H9 (cell line): ENCODE data around the gene CDCP1. TPM values are rescaled to one million over a fixed set of nuclear protein-coding genes. Genes with fewer than 3 reads are reported as not detected.

Source experiments
- DNase-seq: peaks from one replicate; pipeline ENCODE4 v3.0.0-alpha.2; 2017
- H2AFZ ChIP-seq: one replicate; pipeline ENCODE4 v1.6.1; 2013; ENCODE audit warnings: mild to moderate bottlenecking, low read length, control low read depth, moderate library complexity
- H2AK5ac ChIP-seq: 2 replicates; pipeline ENCODE4 v1.6.1; 2013; ENCODE audit warnings: low read length, control low read depth, mixed read lengths; ENCODE audit not compliant: insufficient read length
- H2BK120ac ChIP-seq: one replicate; pipeline ENCODE4 v1.6.1; 2013; ENCODE audit warnings: low read depth, mild to moderate bottlenecking, low read length, control low read depth, inconsistent platforms; ENCODE audit not compliant: poor library complexity, severe bottlenecking
- H2BK12ac ChIP-seq: 2 replicates; pipeline ENCODE4 v1.6.1; 2013; ENCODE audit warnings: low read length, control low read depth, mixed read lengths, low read depth; ENCODE audit not compliant: insufficient read length
- H2BK15ac ChIP-seq: 2 replicates; pipeline ENCODE4 v1.6.1; 2013; ENCODE audit warnings: low read depth, low read length, control low read depth
- H2BK20ac ChIP-seq: one replicate; pipeline ENCODE4 v1.6.1; 2013; ENCODE audit warnings: low read depth, mild to moderate bottlenecking, low read length, control low read depth, inconsistent platforms; ENCODE audit not compliant: poor library complexity, severe bottlenecking
- H2BK5ac ChIP-seq: 2 replicates; pipeline ENCODE4 v1.6.1; 2013; ENCODE audit warnings: low read length, control low read depth, mixed read lengths; ENCODE audit not compliant: insufficient read length
- H3K14ac ChIP-seq: 2 replicates; pipeline ENCODE4 v1.6.1; 2013; ENCODE audit warnings: low read length, control low read depth; ENCODE audit not compliant: insufficient read depth
- H3K18ac ChIP-seq: 2 replicates; pipeline ENCODE4 v1.6.1; 2013; ENCODE audit warnings: low read depth, mild to moderate bottlenecking, mixed read lengths, low read length, control low read depth; ENCODE audit not compliant: insufficient read length
- H3K23ac ChIP-seq: 2 replicates; pipeline ENCODE4 v1.6.1; 2013; ENCODE audit warnings: low read length, control low read depth, mixed read lengths, low read depth; ENCODE audit not compliant: insufficient read length
- H3K23me2 ChIP-seq: 2 replicates; pipeline ENCODE4 v1.6.1; 2013; ENCODE audit warnings: low read depth, mild to moderate bottlenecking, mixed read lengths, low read length, control low read depth; ENCODE audit not compliant: insufficient read length, poor library complexity, severe bottlenecking
- H3K27ac ChIP-seq: 2 replicates; pipeline ENCODE4 v1.5.1; 2013; ENCODE audit warnings: low read length, control low read depth, mixed read lengths, low read depth; ENCODE audit not compliant: insufficient read length
- H3K27me3 ChIP-seq: 2 replicates; pipeline ENCODE4 v1.6.1; 2013; ENCODE audit warnings: low read length, control low read depth, inconsistent platforms; ENCODE audit not compliant: insufficient read depth
- H3K4ac ChIP-seq: 2 replicates; pipeline ENCODE4 v1.6.1; 2013; ENCODE audit warnings: low read depth, mild to moderate bottlenecking, control low read depth, inconsistent platforms, low read length, moderate library complexity
- H3K4me1 ChIP-seq: 2 replicates; pipeline ENCODE4 v1.6.1; 2013; ENCODE audit warnings: low read length, control low read depth, inconsistent platforms; ENCODE audit not compliant: insufficient read depth
- H3K4me2 ChIP-seq: 2 replicates; pipeline ENCODE4 v1.6.1; 2013; ENCODE audit warnings: low read length, control low read depth, mixed read lengths; ENCODE audit not compliant: insufficient read length, insufficient read depth
- H3K56ac ChIP-seq: 2 replicates; pipeline ENCODE4 v1.6.1; 2013; ENCODE audit warnings: low read depth, mild to moderate bottlenecking, mixed read lengths, low read length, control low read depth; ENCODE audit not compliant: insufficient read length
- H3K79me1 ChIP-seq: 2 replicates; pipeline ENCODE4 v1.6.1; 2013; ENCODE audit warnings: low read depth, mild to moderate bottlenecking, moderate library complexity, low read length, control low read depth, inconsistent platforms; ENCODE audit not compliant: insufficient read depth, poor library complexity, severe bottlenecking
- H3K79me2 ChIP-seq: 2 replicates; pipeline ENCODE4 v1.6.1; 2013; ENCODE audit warnings: low read length, control low read depth, inconsistent platforms; ENCODE audit not compliant: insufficient read depth
- H3K9ac ChIP-seq: 2 replicates; pipeline ENCODE4 v1.6.1; 2013; ENCODE audit warnings: low read length, control low read depth, mixed read lengths; ENCODE audit not compliant: insufficient read length; ENCODE audit errors: extremely low read depth
- H3K9me3 ChIP-seq: one replicate; pipeline ENCODE4 v1.6.1; 2013; ENCODE audit warnings: low read depth, low read length, inconsistent platforms; ENCODE audit not compliant: control insufficient read depth
- H3T11ph ChIP-seq: one replicate; pipeline ENCODE4 v1.6.1; 2013; ENCODE audit warnings: mild to moderate bottlenecking, low read length, control low read depth, inconsistent platforms
- H4K20me1 ChIP-seq: one replicate; pipeline ENCODE4 v1.6.1; 2013; ENCODE audit not compliant: control insufficient read depth, insufficient read length, insufficient read depth
- H4K5ac ChIP-seq: 2 replicates; pipeline ENCODE4 v1.6.1; 2013; ENCODE audit warnings: low read depth, mild to moderate bottlenecking, mixed read lengths, low read length, control low read depth; ENCODE audit not compliant: insufficient read length
- H4K8ac ChIP-seq: replicated peaks from 2 replicates; pipeline ENCODE4 v1.6.1; 2013; ENCODE audit warnings: low read length, control low read depth, mixed read lengths, low read depth; ENCODE audit not compliant: insufficient read length
- H4K91ac ChIP-seq: 2 replicates; pipeline ENCODE4 v1.6.1; 2013; ENCODE audit warnings: low read depth, mild to moderate bottlenecking, moderate library complexity, mixed read lengths, low read length, control low read depth; ENCODE audit not compliant: insufficient read length
- H3K27ac Mint-ChIP-seq, 3 experiments: 2 replicates in 2 of 3; 3 replicates in 1 of 3; pipeline ENCODE4 v1.8.0; 2020 to 2021; ENCODE audit warnings: mixed read lengths in 3 of 3, mild to moderate bottlenecking in 1 of 3, moderate library complexity in 1 of 3
- H3K27me3 Mint-ChIP-seq: 2 replicates; pipeline ENCODE4 v1.8.0; 2021; ENCODE audit warnings: low read depth, mild to moderate bottlenecking, moderate library complexity, mixed read lengths
- H3K36me3 Mint-ChIP-seq, 3 experiments: 2 replicates in 2 of 3; 3 replicates in 1 of 3; pipeline ENCODE4 v1.8.0; 2020 to 2021; ENCODE audit warnings: low read depth in 3 of 3, mixed read lengths in 3 of 3; ENCODE audit not compliant: insufficient read depth in 1 of 3
- H3K4me1 Mint-ChIP-seq, 2 experiments: 2 replicates each; pipeline ENCODE4 v1.8.0; 2020; ENCODE audit warnings: mixed read lengths in 2 of 2
- H3K4me3 Mint-ChIP-seq, 2 experiments: 2 replicates in 1 of 2; 3 replicates in 1 of 2; pipeline ENCODE4 v1.8.0; 2020 to 2021; ENCODE audit warnings: mild to moderate bottlenecking in 2 of 2, mixed read lengths in 2 of 2, moderate library complexity in 1 of 2
- H3K9me3 Mint-ChIP-seq, 2 experiments: 2 replicates in 1 of 2; 3 replicates in 1 of 2; pipeline ENCODE4 v1.8.0; 2020; ENCODE audit warnings: mild to moderate bottlenecking in 2 of 2, mixed read lengths in 2 of 2, moderate library complexity in 1 of 2
- WGBS: extraction: QIAGEN DNeasy Blood & Tissue Kit; methylation state at CpG from one replicate; pipeline ENCODE4 v1.1.7; 2013; ENCODE audit warnings: missing lambda C conversion rate, low lambda C conversion rate, mixed read lengths; ENCODE audit not compliant: insufficient read length; ENCODE audit errors: extremely low coverage; 5-methylcytosine and 5-hydroxymethylcytosine counted together
- total RNA-seq: library from RNA; stranded (reverse); gene quantifications from 2 replicates; pipeline ENCODE4 v1.2.1, GENCODE V29; 2021
- TF ChIP-seq, protein P1 (sequence below): fragments of 200-600 bp; sonication (generic); conservative IDR thresholded peaks from 3 replicates; pipeline ENCODE4 v1.8.0; 2021; ENCODE audit warnings: antibody characterized with exemption, mild to moderate bottlenecking

Gene CDCP1
- total RNA-seq, 1 experiment from 2014 or later = 12.9 TPM

DNA sequence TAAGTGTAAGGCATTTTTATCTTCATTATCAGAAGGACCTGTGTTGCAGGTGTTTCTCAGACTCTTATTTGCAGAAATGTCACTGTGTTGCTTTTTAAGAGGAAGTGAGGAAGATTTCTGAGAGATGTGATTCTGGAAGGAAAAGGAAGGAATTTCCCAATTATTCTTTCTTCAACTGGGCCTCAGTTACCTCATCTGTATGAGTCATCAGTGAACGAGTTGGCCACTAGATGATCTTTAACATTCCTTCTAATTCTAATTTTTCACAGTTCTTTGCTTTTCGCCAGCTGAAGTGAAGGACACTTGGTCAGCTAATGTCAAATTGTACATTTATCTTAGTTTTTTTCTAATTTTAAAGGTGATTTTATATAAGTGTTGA, 91.2 kb downstream of the CDCP1 start:
- Histone ChIP-seq H3T11ph (no peak overlapping the region), H3K9ac (no peak overlapping the region), H3K27ac (no peak overlapping the region), H3K79me1 (no peaks in the 10 kb centered on the region), H2BK20ac (no peak overlapping the region), H3K79me2 (no peaks in the 10 kb centered on the region), H2AFZ (no peak overlapping the region), H3K27me3 (peaks cover 27% of the 10 kb centered on the region; the same call in 1 of the 2 replicates), H4K8ac (no peak overlapping the region), H2AK5ac (no peak overlapping the region), H4K5ac (no peak overlapping the region), H2BK12ac (no peak overlapping the region), H3K56ac (no peak overlapping the region), H4K91ac (no peak overlapping the region), H2BK120ac (no peak overlapping the region), H3K4ac (no peak overlapping the region), H3K4me1 (no peaks in the 10 kb centered on the region; the same call in 1 of the 2 replicates), H2BK5ac (no peak overlapping the region), H3K14ac (no peak overlapping the region), H4K20me1 (no peaks in the 10 kb centered on the region), H3K23ac (no peak overlapping the region), H3K18ac (no peak overlapping the region), H3K4me2 (no peak overlapping the region), H3K9me3 (no peaks in the 10 kb centered on the region), H2BK15ac (no peak overlapping the region), H3K23me2 (no peaks in the 10 kb centered on the region)
- Mint-ChIP-seq H3K4me3 (no peak overlapping the region), H3K36me3 (no peaks in the 10 kb centered on the region), H3K4me1 (peaks cover 16 to 17% of the 10 kb centered on the region in 2 experiments), H3K27ac (no peak overlapping the region), H3K27me3 (peaks cover 100% of the 10 kb centered on the region), H3K9me3 (peaks cover 0 to 3% of the 10 kb centered on the region in 2 experiments; a peak in 1 of 5 replicates)
- TF ChIP-seq, protein P1, sequence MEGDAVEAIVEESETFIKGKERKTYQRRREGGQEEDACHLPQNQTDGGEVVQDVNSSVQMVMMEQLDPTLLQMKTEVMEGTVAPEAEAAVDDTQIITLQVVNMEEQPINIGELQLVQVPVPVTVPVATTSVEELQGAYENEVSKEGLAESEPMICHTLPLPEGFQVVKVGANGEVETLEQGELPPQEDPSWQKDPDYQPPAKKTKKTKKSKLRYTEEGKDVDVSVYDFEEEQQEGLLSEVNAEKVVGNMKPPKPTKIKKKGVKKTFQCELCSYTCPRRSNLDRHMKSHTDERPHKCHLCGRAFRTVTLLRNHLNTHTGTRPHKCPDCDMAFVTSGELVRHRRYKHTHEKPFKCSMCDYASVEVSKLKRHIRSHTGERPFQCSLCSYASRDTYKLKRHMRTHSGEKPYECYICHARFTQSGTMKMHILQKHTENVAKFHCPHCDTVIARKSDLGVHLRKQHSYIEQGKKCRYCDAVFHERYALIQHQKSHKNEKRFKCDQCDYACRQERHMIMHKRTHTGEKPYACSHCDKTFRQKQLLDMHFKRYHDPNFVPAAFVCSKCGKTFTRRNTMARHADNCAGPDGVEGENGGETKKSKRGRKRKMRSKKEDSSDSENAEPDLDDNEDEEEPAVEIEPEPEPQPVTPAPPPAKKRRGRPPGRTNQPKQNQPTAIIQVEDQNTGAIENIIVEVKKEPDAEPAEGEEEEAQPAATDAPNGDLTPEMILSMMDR = no peak
- no CpG with 5 or more reads among the region's 2 CpGs for WGBS
- DNase-seq = no peak
